K562 (cell line): Measurements from ENCODE around the gene PIMREG. TPM values are rescaled to one million over a fixed set of nuclear protein-coding genes. Genes with fewer than 3 reads are reported as not detected.
A peak's percentile ranks its signal among the peaks of the same experiment; 100 is the strongest.

Experiments used
- CBFA2T2 ChIP-seq: fragments of 450-650 bp; conservative IDR thresholded peaks from 2 replicates; pipeline ENCODE4 v1.6.1; 2017; ENCODE audit warnings: mild to moderate bottlenecking
- CHCHD3 ChIP-seq: fragments of 250-450 bp; sonication (Bioruptor Pico); IDR thresholded peaks from 2 replicates; pipeline ENCODE4 v2.1.2; 2022; ENCODE audit warnings: mild to moderate bottlenecking
- ESRRA ChIP-seq: fragments of 450-650 bp; IDR thresholded peaks from 2 replicates; pipeline ENCODE4 v1.6.1; 2014; ENCODE audit warnings: low read depth, mild to moderate bottlenecking, moderate library complexity, borderline replicate concordance
- ILK ChIP-seq: fragments of 450-650 bp; IDR thresholded peaks from 2 replicates; pipeline ENCODE4 v1.6.1; 2016; ENCODE audit warnings: missing genetic modification characterization, low read depth, mild to moderate bottlenecking, missing compliant biosample characterization, moderate library complexity, borderline replicate concordance
- MAZ ChIP-seq, 2 experiments: fragments of 450-650 bp in 1 of 2; sonication (generic) in 1 of 2; formaldehyde crosslinking; IDR thresholded peaks in 1 of 2; conservative IDR thresholded peaks in 1 of 2; 2 replicates each; pipeline versions ENCODE4 v1.4.0 to v1.5.0; 2020; ENCODE audit warnings: mild to moderate bottlenecking in 1 of 2, missing genetic modification reagents in 1 of 2
- MEIS2 ChIP-seq: fragments of 450-650 bp; IDR thresholded peaks from 2 replicates; pipeline ENCODE4 v1.6.1; 2014; ENCODE audit warnings: mild to moderate bottlenecking; ENCODE audit not compliant: partially characterized antibody
- MNT ChIP-seq, 2 experiments: fragments of 450-650 bp; conservative IDR thresholded peaks; 2 replicates each; pipeline ENCODE4 v1.6.1; 2017; ENCODE audit warnings: mild to moderate bottlenecking in 2 of 2, moderate library complexity in 2 of 2
- NCOR1 ChIP-seq: fragments of 450-650 bp; IDR thresholded peaks from 2 replicates; pipeline ENCODE4 v1.6.1; 2016; ENCODE audit warnings: mild to moderate bottlenecking, moderate library complexity
- NELFE ChIP-seq: IDR thresholded peaks from 2 replicates; pipeline ENCODE4 v1.6.1; 2011; ENCODE audit warnings: mild to moderate bottlenecking; ENCODE audit not compliant: insufficient read depth, insufficient read length
- NFYB ChIP-seq: IDR thresholded peaks from 2 replicates; pipeline ENCODE4 v1.6.1; 2011; ENCODE audit warnings: mild to moderate bottlenecking, moderate library complexity; ENCODE audit not compliant: insufficient read length; ENCODE audit errors: extremely low read depth
- NR2C2 ChIP-seq, 2 experiments: fragments of 200-800 bp in 1 of 2; sonication (Bioruptor generic) in 1 of 2; sonication (generic) in 1 of 2; formaldehyde crosslinking in 1 of 2; IDR thresholded peaks; 2 replicates each; pipeline versions ENCODE4 v1.6.1 to v1.8.0; 2016 to 2022; ENCODE audit warnings: mild to moderate bottlenecking in 1 of 2, missing compliant biosample characterization in 1 of 2, missing genetic modification characterization in 1 of 2, missing genetic modification reagents in 1 of 2
- TOE1 ChIP-seq, 2 experiments: fragments of 450-650 bp in 1 of 2; sonication (generic) in 1 of 2; formaldehyde crosslinking in 1 of 2; IDR thresholded peaks; 2 replicates each; pipeline versions ENCODE4 v1.7.1 to v1.8.0; 2016 to 2022; ENCODE audit warnings: borderline replicate concordance in 2 of 2, mild to moderate bottlenecking in 2 of 2, antibody characterized with exemption in 1 of 2, inconsistent platforms in 1 of 2, low read depth in 1 of 2, missing genetic modification reagents in 1 of 2, moderate library complexity in 1 of 2
- TRIM24 ChIP-seq, 2 experiments: fragments of 450-650 bp; IDR thresholded peaks; 2 replicates each; pipeline ENCODE4 v1.6.1; 2016
- polyA plus RNA-seq, 8 experiments: library from polyadenylated mRNA; depleted of rRNA in 4 of 8; stranded (reverse) in 5 of 8; unstranded in 3 of 8; fragments of >200 nt; fragmentation: Nextera tagmentation in 2 of 8; fragmentation: Illumina TruSeq in 1 of 8; extraction: Ambion mirVana in 2 of 8; extraction: Trizol in 1 of 8; gene quantifications; 2 replicates each; pipeline versions ENCODE4 v1.2.1 to v1.2.3, GENCODE V29; 2011 to 2014; ENCODE audit warnings: inconsistent platforms in 1 of 8, missing spikeins in 1 of 8
- total RNA-seq, 7 experiments: library from RNA; depleted of rRNA in 6 of 7; stranded (reverse); fragments of >200 nt in 6 of 7; fragmentation: Illumina TruSeq in 2 of 7; extraction: Trizol in 2 of 7; gene quantifications; 2 replicates each; pipeline versions ENCODE4 v1.2.1 to v1.2.3, GENCODE V29; 2011 to 2021; ENCODE audit warnings: low replicate concordance in 1 of 7
- TF ChIP-seq, protein P1 (sequence below): sonication (generic); formaldehyde crosslinking; IDR thresholded peaks from 2 replicates; pipeline ENCODE4 v1.9.0; 2022; ENCODE audit warnings: mild to moderate bottlenecking, missing genetic modification reagents
- TF ChIP-seq, protein P2 (sequence below), 2 experiments: fragments of 450-650 bp; formaldehyde crosslinking in 1 of 2; IDR thresholded peaks; 2 replicates each; pipeline versions ENCODE4 v1.4.0 to v1.6.1; 2014 to 2020; ENCODE audit warnings: mild to moderate bottlenecking in 2 of 2, borderline replicate concordance in 1 of 2, low read depth in 1 of 2

Gene PIMREG
- total and polyA plus RNA-seq, 9 of the 15 experiments (the other 6 are each of a cell fraction or from before 2014, with no cell fraction given): 1.1 to 16.7 (median 9.4) TPM

DNA sequence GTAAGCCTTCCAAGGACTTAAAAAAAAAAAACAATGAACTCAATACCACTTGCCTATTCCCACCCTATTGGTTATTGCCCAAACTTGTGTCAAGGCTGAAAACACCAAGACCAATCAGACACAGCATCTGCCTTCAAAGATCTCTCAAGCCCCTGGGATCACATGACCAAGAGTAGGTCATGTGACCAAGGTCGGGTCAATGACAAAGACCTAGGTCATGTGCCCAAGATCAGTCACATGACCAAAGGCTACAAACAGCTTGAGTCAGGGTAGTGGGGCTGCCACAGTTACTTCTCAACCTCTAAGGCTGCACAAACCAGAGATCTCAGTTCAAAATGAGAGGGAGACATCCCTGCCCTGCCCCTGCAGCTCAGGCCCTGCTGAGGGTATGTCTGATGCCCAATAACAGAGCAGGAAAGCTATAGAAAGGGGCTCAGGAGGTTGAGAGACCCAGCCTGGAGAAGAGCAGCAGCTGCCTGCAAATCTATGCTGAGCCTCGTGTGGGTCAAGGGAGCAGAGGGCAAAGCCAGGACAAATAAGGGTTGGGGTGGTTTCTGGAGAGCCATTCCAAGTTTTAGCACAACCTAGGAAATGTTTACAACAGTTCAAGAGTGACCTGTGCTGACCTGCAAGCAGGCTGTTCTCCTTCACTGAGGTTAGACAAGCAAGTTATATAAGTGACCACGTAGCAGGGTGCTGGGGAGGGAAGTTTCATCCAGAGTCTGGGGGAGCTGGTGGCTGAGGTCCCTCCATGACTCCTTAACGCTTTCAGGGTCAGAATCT, 48.8 kb downstream of the PIMREG start (continued):
- no peak for TF ChIP-seq NFYB
- peak; percentile 91 for TF ChIP-seq TOE1 (IDR thresholded peaks at IDR 0.05; ENCODE audit: borderline replicate concordance)
- no peak for TF ChIP-seq TOE1 (CRISPR knock-in tag; IDR thresholded peaks at IDR 0.05; ENCODE audit: borderline replicate concordance, low read depth)
- TF ChIP-seq CBFA2T2: peak; percentile 87
- no peak for TF ChIP-seq NELFE
- no peak for TF ChIP-seq MAZ (CRISPR knock-in tag; conservative IDR thresholded peaks at IDR 0.05 in 1 of 2, IDR thresholded peaks at IDR 0.05 in 1 of 2)
- no peak for TF ChIP-seq MEIS2
- TF ChIP-seq ILK (tag): no peak
- no peak for TF ChIP-seq NCOR1
- TF ChIP-seq TRIM24 (IDR thresholded peaks at IDR 0.05): 0 out of 4 replicates have a peak, but pooled peaks of 1 of the 2 experiments have one; percentile 17
- TF ChIP-seq MNT (conservative IDR thresholded peaks at IDR 0.05): no peak
- no peak for TF ChIP-seq NR2C2 (CRISPR knock-in tag; IDR thresholded peaks at IDR 0.05)
- peak; percentile 58 for TF ChIP-seq NR2C2 (tag; IDR thresholded peaks at IDR 0.05)
- TF ChIP-seq, protein P1, sequence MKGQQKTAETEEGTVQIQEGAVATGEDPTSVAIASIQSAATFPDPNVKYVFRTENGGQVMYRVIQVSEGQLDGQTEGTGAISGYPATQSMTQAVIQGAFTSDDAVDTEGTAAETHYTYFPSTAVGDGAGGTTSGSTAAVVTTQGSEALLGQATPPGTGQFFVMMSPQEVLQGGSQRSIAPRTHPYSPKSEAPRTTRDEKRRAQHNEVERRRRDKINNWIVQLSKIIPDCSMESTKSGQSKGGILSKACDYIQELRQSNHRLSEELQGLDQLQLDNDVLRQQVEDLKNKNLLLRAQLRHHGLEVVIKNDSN: peak; percentile 91
- no peak for TF ChIP-seq CHCHD3 (CRISPR knock-in tag)
- TF ChIP-seq, protein P2, sequence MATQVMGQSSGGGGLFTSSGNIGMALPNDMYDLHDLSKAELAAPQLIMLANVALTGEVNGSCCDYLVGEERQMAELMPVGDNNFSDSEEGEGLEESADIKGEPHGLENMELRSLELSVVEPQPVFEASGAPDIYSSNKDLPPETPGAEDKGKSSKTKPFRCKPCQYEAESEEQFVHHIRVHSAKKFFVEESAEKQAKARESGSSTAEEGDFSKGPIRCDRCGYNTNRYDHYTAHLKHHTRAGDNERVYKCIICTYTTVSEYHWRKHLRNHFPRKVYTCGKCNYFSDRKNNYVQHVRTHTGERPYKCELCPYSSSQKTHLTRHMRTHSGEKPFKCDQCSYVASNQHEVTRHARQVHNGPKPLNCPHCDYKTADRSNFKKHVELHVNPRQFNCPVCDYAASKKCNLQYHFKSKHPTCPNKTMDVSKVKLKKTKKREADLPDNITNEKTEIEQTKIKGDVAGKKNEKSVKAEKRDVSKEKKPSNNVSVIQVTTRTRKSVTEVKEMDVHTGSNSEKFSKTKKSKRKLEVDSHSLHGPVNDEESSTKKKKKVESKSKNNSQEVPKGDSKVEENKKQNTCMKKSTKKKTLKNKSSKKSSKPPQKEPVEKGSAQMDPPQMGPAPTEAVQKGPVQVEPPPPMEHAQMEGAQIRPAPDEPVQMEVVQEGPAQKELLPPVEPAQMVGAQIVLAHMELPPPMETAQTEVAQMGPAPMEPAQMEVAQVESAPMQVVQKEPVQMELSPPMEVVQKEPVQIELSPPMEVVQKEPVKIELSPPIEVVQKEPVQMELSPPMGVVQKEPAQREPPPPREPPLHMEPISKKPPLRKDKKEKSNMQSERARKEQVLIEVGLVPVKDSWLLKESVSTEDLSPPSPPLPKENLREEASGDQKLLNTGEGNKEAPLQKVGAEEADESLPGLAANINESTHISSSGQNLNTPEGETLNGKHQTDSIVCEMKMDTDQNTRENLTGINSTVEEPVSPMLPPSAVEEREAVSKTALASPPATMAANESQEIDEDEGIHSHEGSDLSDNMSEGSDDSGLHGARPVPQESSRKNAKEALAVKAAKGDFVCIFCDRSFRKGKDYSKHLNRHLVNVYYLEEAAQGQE (IDR thresholded peaks at IDR 0.05; ENCODE audit: borderline replicate concordance): peak; percentile 56
- TF ChIP-seq, protein P2 (CRISPR knock-in tag; IDR thresholded peaks at IDR 0.05; ENCODE audit: low read depth): no peak
- peak; percentile 93 for TF ChIP-seq ESRRA
